MCF 10A (cell line): Measurements from ENCODE around the gene CYGB. TPM values are rescaled to one million over a fixed set of nuclear protein-coding genes. Genes with fewer than 3 reads are reported as not detected.
"Not testable (repeated sequence)": the region's sequence is repeated elsewhere in the genome, so short reads cannot be mapped to it uniquely, and the experiment has no call there.

ENCODE experiments used
- BruUV-seq: library from RNA; stranded (reverse); fragments of 400-500 nt; replicated peaks from 2 replicates; lab custom pipeline; 2021; lab: Mats Ljungman, UMichigan
- CTCF ChIA-PET: fragments of 300-600 bp; sonication (Branson Sonifier 250); formaldehyde crosslinking; extraction: SDS; loops from one replicate; lab custom pipeline; 2021; ENCODE audit warnings: antibody characterized with exemption, inconsistent platforms; lab: Yijun Ruan, JAX
- POLR2A ChIA-PET: fragments of 300-600, 350-650 bp; sonication (Branson Sonifier 250); formaldehyde crosslinking; extraction: SDS; loops from one replicate; lab custom pipeline; 2020; ENCODE audit warnings: antibody characterized with exemption, inconsistent platforms; lab: Yijun Ruan, JAX
- DNase-seq: peaks from one replicate; pipeline ENCODE4 v3.0.0-alpha.2; 2018; ENCODE audit not compliant: unreplicated experiment
- H3K27ac Mint-ChIP-seq: one replicate; pipeline ENCODE4 v1.8.0; 2022; ENCODE audit warnings: mild to moderate bottlenecking, low read depth, mixed read lengths; ENCODE audit not compliant: unreplicated experiment
- H3K27me3 Mint-ChIP-seq: one replicate; pipeline ENCODE4 v1.8.0; 2022; ENCODE audit warnings: mixed read lengths; ENCODE audit not compliant: insufficient read depth, unreplicated experiment
- H3K36me3 Mint-ChIP-seq: one replicate; pipeline ENCODE4 v1.8.0; 2022; ENCODE audit warnings: mild to moderate bottlenecking, moderate library complexity, mixed read lengths; ENCODE audit not compliant: insufficient read depth, unreplicated experiment
- H3K4me1 Mint-ChIP-seq: one replicate; pipeline ENCODE4 v1.8.0; 2022; ENCODE audit warnings: mixed read lengths; ENCODE audit not compliant: insufficient read depth, unreplicated experiment
- H3K4me3 Mint-ChIP-seq: one replicate; pipeline ENCODE4 v1.8.0; 2022; ENCODE audit warnings: mild to moderate bottlenecking, moderate library complexity, mixed read lengths; ENCODE audit not compliant: unreplicated experiment
- H3K9me3 Mint-ChIP-seq: one replicate; pipeline ENCODE4 v1.8.0; 2022; ENCODE audit warnings: mixed read lengths; ENCODE audit not compliant: unreplicated experiment
- intact Hi-C: fragments of 100-400 bp; cut with micrococcal nuclease; formaldehyde crosslinking; loops from 2 replicates; pipeline ENCODE4 v1.14.1; 2022
- total RNA-seq: library from RNA; stranded (reverse); gene quantifications from 2 replicates; pipeline ENCODE4 v1.2.3, GENCODE V29; 2022
- TF ChIP-seq, protein P1 (sequence below): fragments of 200-600 bp; IDR thresholded peaks from one replicate; pipeline ENCODE4 v1.8.0; 2022; ENCODE audit warnings: antibody characterized with exemption, mild to moderate bottlenecking; ENCODE audit not compliant: unreplicated experiment

CYGB gene
- total RNA-seq, 1 experiment from 2014 or later = not detected

DNA sequence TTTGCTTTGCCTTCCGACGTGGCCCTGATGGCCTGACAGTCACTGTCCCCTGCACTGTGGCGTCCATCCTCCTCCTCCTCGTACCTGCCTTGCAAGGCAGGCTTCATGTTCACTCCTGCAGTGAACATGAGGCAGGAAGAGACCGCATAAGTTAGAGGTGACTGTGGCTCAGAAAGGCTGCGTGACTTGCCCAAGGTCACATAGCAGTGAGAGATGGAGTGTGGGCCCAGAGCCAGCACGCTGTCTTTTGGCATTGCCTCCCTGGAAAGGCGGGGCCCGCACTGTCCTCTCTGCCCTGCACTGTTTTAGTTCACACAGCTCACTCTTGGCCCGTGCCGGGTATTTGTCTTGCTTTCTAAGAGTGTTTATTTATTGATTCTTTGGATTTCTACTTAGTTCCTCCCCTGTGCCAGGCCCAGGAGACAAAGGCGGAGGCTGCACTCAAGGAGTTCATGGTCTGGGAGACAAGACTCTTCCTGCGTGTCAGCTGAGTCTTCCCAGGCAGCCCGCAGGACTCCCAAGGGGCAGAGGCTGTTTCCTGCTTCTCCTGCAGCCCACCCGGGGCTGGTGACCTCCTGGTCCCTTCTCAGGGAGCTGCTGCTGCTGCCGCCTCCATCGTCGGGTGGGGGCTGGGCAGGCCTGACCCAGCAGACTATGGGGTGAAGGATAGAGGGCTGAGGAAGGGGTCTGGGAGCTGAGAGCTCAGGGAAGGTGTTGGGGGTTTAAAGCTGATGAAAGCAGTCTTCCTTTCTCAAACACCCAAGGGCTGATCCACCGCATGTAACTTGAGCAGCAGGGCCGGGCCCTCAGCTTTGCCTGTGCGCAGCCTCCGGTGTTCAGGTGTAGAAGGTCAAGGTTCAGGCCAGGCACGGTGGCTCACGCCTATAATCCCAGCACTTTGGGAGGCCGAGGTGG, 12.7 kb downstream of the CYGB start:
- H3K4me3 Mint-ChIP-seq = no peak overlapping the region
- H3K9me3 Mint-ChIP-seq = no peaks in the 10 kb centered on the region
- no TSS peak for BruUV-seq
- ChIA-PET CTCF (interaction anchor here (0.6 to 4.3 kb wide), 9 partner anchors 10 to 190 kb away, joined by 3 to 45 read pairs (median 3); no protein-coding TSS in a partner anchor), POLR2A (interaction anchor here (0.7 to 3.7 kb wide), 9 partner anchors 16 to 69 kb away, joined by 3 to 33 read pairs (median 4); partner anchors contain the start of gene ST6GALNAC2)
- DNase-seq = peak; percentile 82
- peaks cover 12% of the 10 kb centered on the region for H3K4me1 Mint-ChIP-seq
- intact Hi-C loops = no loop called here
- peaks cover 10% of the 10 kb centered on the region for H3K27me3 Mint-ChIP-seq
- H3K36me3 Mint-ChIP-seq = no peaks in the 10 kb centered on the region
- no peak overlapping the region for H3K27ac Mint-ChIP-seq
- TF ChIP-seq, protein P1, sequence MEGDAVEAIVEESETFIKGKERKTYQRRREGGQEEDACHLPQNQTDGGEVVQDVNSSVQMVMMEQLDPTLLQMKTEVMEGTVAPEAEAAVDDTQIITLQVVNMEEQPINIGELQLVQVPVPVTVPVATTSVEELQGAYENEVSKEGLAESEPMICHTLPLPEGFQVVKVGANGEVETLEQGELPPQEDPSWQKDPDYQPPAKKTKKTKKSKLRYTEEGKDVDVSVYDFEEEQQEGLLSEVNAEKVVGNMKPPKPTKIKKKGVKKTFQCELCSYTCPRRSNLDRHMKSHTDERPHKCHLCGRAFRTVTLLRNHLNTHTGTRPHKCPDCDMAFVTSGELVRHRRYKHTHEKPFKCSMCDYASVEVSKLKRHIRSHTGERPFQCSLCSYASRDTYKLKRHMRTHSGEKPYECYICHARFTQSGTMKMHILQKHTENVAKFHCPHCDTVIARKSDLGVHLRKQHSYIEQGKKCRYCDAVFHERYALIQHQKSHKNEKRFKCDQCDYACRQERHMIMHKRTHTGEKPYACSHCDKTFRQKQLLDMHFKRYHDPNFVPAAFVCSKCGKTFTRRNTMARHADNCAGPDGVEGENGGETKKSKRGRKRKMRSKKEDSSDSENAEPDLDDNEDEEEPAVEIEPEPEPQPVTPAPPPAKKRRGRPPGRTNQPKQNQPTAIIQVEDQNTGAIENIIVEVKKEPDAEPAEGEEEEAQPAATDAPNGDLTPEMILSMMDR = no peak

DNA sequence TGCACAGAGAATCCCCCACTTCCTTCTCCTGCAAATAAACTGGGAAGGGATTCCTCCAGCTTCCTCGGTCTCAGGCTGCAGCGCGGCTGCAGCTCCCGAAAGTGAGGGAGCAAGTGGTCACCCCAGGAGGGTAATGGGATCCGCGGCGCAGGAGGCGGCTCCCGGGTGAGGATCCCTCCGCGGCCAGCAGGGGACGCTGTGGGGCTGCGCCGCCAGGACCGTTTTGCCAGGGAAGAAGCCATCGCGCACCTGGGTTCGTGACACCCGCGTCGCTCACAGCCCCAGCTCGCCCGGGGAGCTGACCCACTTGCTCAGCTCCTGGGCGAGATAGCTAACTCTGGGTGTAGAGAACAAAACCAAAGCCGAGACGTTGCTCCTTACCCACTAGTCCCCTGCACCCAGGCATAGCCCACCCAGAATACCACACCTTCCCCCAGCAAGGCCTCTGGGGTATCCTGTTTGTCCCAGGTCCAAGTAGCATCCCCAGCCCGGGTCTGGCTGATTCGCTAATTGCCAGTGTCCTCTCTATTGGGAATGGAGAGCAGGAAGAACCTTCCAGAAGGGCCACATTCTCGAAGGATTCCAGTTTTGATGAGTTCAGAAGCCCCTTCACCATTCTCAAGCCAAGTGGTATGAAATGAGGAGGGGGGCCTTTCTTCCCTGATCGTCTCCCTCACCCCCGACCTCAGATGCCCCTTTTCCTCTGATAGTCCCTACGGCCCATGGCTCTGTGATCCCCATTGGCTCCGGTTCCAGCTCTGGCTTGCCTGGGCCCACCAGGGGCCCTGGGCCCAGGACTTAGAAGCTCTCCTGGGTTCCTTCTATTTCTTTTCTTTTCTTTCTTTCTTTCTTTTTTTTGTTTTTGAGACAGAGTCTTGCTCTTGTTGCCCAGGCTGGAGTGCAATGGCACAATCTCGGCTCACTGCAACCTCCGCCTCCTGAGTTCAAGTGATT, 14.1 kb downstream of the CYGB start:
- H3K9me3 Mint-ChIP-seq = no peaks in the 10 kb centered on the region
- H3K36me3 Mint-ChIP-seq = no peaks in the 10 kb centered on the region
- BruUV-seq = no TSS peak
- H3K4me3 Mint-ChIP-seq = no peak overlapping the region
- peaks cover 25% of the 10 kb centered on the region for H3K27me3 Mint-ChIP-seq
- DNase-seq = peak; percentile 67
- ChIA-PET CTCF (interaction anchor here (0.5 to 4.3 kb wide), 40 partner anchors 9 to 526 kb away, joined by 3 to 45 read pairs (median 4); partner anchors contain the start of genes AANAT, PRCD, RHBDF2 and ST6GALNAC2), POLR2A (interaction anchor here (0.8 to 3.7 kb wide), 13 partner anchors 17 to 259 kb away, joined by 3 to 33 read pairs (median 5); partner anchors contain the start of genes PRCD and ST6GALNAC2)
- intact Hi-C loops = loop anchor here (1.0 to 2.0 kb wide), 4 partner anchors 24 to 191 kb away; no protein-coding TSS in a partner anchor
- H3K4me1 Mint-ChIP-seq = peaks cover 11% of the 10 kb centered on the region
- TF ChIP-seq, protein P1 = peak; percentile 99
- H3K27ac Mint-ChIP-seq = no peak overlapping the region

DNA sequence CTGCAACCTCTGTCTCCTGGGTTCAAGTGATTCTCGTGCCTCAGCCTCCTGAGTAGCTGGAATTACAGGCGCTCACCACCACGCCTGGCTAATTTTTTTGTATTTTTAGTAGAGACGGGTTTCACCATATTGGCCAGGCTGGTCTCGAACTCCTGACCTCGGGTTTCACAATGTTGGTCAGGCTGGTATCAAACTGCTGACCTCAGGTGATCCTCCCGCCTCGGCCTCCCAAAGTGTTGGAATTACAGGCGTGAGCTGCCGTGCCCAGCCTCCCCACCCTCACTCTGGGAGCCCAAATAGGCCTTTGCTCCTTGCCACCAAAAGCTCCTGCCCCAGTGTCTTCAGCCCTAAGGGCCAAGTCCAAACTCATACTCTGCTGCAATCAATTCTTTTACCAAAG, 15.8 kb downstream of the CYGB start:
- H3K36me3 Mint-ChIP-seq, H3K27ac Mint-ChIP-seq, H3K4me3 Mint-ChIP-seq, DNase-seq, BruUV-seq, H3K9me3 Mint-ChIP-seq: not testable (repeated sequence)
- Mint-ChIP-seq H3K4me1 (peaks cover 11% of the 10 kb centered on the region), H3K27me3 (peaks cover 27% of the 10 kb centered on the region)
- POLR2A ChIA-PET = interaction anchor here (0.9 to 1.3 kb wide), 2 partner anchors 25 to 40 kb away, joined by 3 read pairs; no protein-coding TSS in a partner anchor
- CTCF ChIA-PET = interaction anchor here (0.6 to 4.3 kb wide), 8 partner anchors 15 to 518 kb away, joined by 3 to 41 read pairs (median 6); partner anchors contain the start of gene ST6GALNAC2
- intact Hi-C loops = loop anchor here (2.0 kb wide), 1 partner anchor 193 kb away; no protein-coding TSS in a partner anchor

DNA sequence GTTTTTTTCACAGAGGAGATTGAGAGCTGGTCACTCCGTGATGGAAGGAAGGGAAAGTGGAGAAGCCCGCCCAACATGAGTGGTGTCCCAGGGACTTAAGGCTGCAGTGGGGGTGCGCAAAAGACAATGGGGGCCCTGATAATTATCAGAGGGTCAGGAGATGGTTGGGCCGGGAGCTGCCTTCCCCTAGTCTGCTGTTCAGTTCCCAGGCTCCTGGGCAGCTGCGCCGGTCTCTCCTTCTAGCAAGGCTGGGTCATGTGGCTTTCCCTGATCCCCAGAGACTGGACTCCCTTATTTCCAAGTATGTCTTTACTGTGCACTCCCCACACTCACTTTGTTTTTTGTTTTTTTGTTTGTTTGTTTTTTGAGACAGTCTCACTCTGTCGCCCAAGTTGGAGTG, 16.2 kb downstream of the CYGB start:
- POLR2A ChIA-PET = interaction anchor here (0.9 to 1.3 kb wide), 2 partner anchors 25 to 40 kb away, joined by 3 read pairs; no protein-coding TSS in a partner anchor
- Mint-ChIP-seq H3K36me3 (no peaks in the 10 kb centered on the region), H3K9me3 (no peaks in the 10 kb centered on the region), H3K4me3 (no peak overlapping the region), H3K27me3 (peaks cover 27% of the 10 kb centered on the region), H3K27ac (no peak overlapping the region), H3K4me1 (peaks cover 11% of the 10 kb centered on the region)
- TF ChIP-seq, protein P1 = no peak
- BruUV-seq = no TSS peak
- CTCF ChIA-PET = interaction anchor here (0.6 to 4.3 kb wide), 7 partner anchors 15 to 519 kb away, joined by 3 to 41 read pairs (median 5); partner anchors contain the start of gene ST6GALNAC2
- intact Hi-C loops = no loop called here
- DNase-seq = no peak
